ENCODE measurements around the gene CTSK. TPM values are rescaled to one million over a fixed set of nuclear protein-coding genes. Genes with fewer than 3 reads are reported as not detected.
A peak's percentile ranks its signal among the peaks of the same experiment; 100 is the strongest.
"Not testable (repeated sequence)": the region's sequence is repeated elsewhere in the genome, so short reads cannot be mapped to it uniquely, and the experiment has no call there.

The CTSK gene
- polyA plus RNA-seq, 2 donors = 5.7 to 11.1 TPM

DNA sequence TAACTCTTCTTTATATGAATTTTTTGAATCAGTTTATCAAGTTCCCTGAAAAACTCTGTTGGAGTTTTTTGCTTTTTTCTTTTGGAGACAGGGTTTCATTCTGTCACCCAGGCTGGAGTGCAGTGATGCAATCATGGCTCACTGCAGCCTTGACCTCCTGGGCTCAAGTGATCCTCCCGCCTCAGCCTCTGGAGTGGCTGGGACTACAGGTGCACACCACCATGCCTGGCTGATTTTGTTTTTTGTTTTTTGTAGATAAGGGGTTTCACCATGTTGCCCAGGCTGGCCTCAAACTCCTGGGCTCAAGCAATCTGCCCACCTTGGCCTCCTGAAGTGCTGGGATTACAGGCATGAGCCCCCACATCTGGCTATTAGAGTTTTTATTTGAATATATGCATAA, 40.4 kb downstream of the CTSK start:
- not testable (repeated sequence) for H3K9me3 ChIP-seq (ENCODE audit: control insufficient read depth in 2 of 2, insufficient read depth in 1 of 2, low read depth in 1 of 2, low read length in 1 of 2); H3K4me1 ChIP-seq (ENCODE audit: control insufficient read depth in 2 of 2, insufficient read depth in 2 of 2, low read length in 1 of 2); H3K27ac ChIP-seq (ENCODE audit: low read depth in 2 of 2, low read length in 1 of 2); H3K27me3 ChIP-seq (ENCODE audit: control insufficient read depth in 1 of 2, insufficient read depth in 2 of 2, low read length in 2 of 2); H3K36me3 ChIP-seq (ENCODE audit: control insufficient read depth in 2 of 2, insufficient read depth in 2 of 2, low read length in 1 of 2); H3K4me3 ChIP-seq (ENCODE audit: low read depth in 1 of 2, low read length in 2 of 2)
- 60 to 88% methylated on average over 1 of the region's 1 CpG for WGBS, 2 donors

GRCh38 chr1:150765977-150766301, 42.1 kb downstream of the CTSK start:
- not testable (repeated sequence) for H3K36me3 ChIP-seq (ENCODE audit: control insufficient read depth in 2 of 2, insufficient read depth in 2 of 2, low read length in 1 of 2); H3K27me3 ChIP-seq (ENCODE audit: control insufficient read depth in 1 of 2, insufficient read depth in 2 of 2, low read length in 2 of 2); H3K9me3 ChIP-seq (ENCODE audit: control insufficient read depth in 2 of 2, insufficient read depth in 1 of 2, low read depth in 1 of 2, low read length in 1 of 2); H3K4me1 ChIP-seq (ENCODE audit: control insufficient read depth in 2 of 2, insufficient read depth in 2 of 2, low read length in 1 of 2)
- Histone ChIP-seq H3K4me3 (ENCODE audit: low read depth in 1 of 2, low read length in 2 of 2) (peak overlapping the region in 1 of 2 donors; percentile 41), H3K27ac (ENCODE audit: low read depth in 2 of 2, low read length in 1 of 2) (peak overlapping the region; percentile 53 to 74)
- WGBS, 2 donors = 82 to 90% methylated on average over 1 of the region's 1 CpG

GRCh38 chr1:150765296-150765976, 42.6 kb downstream of the CTSK start, which contains the start of gene CTSS:
Gene CTSS, minus strand, starts transcription at chr1:150765778. Its CDS starts 1,015 bp downstream, at chr1:150764763.
- 7 to 10% methylated on average over 4 of the region's 4 CpGs for WGBS, 2 donors
- Histone ChIP-seq H3K27me3 (ENCODE audit: control insufficient read depth in 1 of 2, insufficient read depth in 2 of 2, low read length in 2 of 2) (no peaks in the 10 kb centered on the region), H3K36me3 (ENCODE audit: control insufficient read depth in 2 of 2, insufficient read depth in 2 of 2, low read length in 1 of 2) (no peaks in the 10 kb centered on the region), H3K4me1 (ENCODE audit: control insufficient read depth in 2 of 2, insufficient read depth in 2 of 2, low read length in 1 of 2) (no peaks in the 10 kb centered on the region), H3K4me3 (ENCODE audit: low read depth in 1 of 2, low read length in 2 of 2) (peak within 1 kb of the TSS in 1 of 2 donors; percentile 41), H3K9me3 (ENCODE audit: control insufficient read depth in 2 of 2, insufficient read depth in 1 of 2, low read depth in 1 of 2, low read length in 1 of 2) (no peaks in the 10 kb centered on the region), H3K27ac (ENCODE audit: low read depth in 2 of 2, low read length in 1 of 2) (peak within 1 kb of the TSS; percentile 60 to 74)

GRCh38 chr1:150764617-150765101, 43.4 kb downstream of the CTSK start:
- Histone ChIP-seq H3K27me3 (ENCODE audit: control insufficient read depth in 1 of 2, insufficient read depth in 2 of 2, low read length in 2 of 2) (no peaks in the 10 kb centered on the region), H3K4me3 (ENCODE audit: low read depth in 1 of 2, low read length in 2 of 2) (peak overlapping the region in 1 of 2 donors; percentile 11), H3K27ac (ENCODE audit: low read depth in 2 of 2, low read length in 1 of 2) (peak overlapping the region in 1 of 2 donors; percentile 60), H3K4me1 (ENCODE audit: control insufficient read depth in 2 of 2, insufficient read depth in 2 of 2, low read length in 1 of 2) (no peaks in the 10 kb centered on the region), H3K9me3 (ENCODE audit: control insufficient read depth in 2 of 2, insufficient read depth in 1 of 2, low read depth in 1 of 2, low read length in 1 of 2) (no peaks in the 10 kb centered on the region), H3K36me3 (ENCODE audit: control insufficient read depth in 2 of 2, insufficient read depth in 2 of 2, low read length in 1 of 2) (no peaks in the 10 kb centered on the region)
- WGBS, 2 donors = 20 to 32% methylated on average over 2 of the region's 2 CpGs

DNA sequence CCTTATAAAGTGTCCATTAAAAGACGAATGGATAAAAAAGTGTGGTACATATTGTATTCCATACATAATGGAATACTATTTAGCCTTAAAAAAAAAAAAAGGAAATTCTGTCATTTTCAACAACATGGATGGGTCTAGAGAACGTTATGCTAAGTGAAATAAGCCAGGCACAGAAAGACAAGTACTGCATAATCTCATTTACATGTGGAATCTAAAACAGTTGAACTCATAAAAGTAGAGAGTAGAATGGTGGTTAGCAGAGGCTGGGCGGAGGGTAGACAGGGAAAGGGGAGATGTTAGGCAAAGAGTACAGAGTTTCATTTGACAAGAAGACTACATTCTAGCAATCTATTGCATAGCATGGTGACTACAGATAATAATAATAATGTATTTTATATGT, 45.0 kb downstream of the CTSK start:
- Histone ChIP-seq H3K9me3 (ENCODE audit: control insufficient read depth in 2 of 2, insufficient read depth in 1 of 2, low read depth in 1 of 2, low read length in 1 of 2) (no peaks in the 10 kb centered on the region), H3K27ac (ENCODE audit: low read depth in 2 of 2, low read length in 1 of 2) (no peak overlapping the region), H3K27me3 (ENCODE audit: control insufficient read depth in 1 of 2, insufficient read depth in 2 of 2, low read length in 2 of 2) (no peaks in the 10 kb centered on the region), H3K4me3 (ENCODE audit: low read depth in 1 of 2, low read length in 2 of 2) (no peak overlapping the region), H3K4me1 (ENCODE audit: control insufficient read depth in 2 of 2, insufficient read depth in 2 of 2, low read length in 1 of 2) (no peaks in the 10 kb centered on the region), H3K36me3 (ENCODE audit: control insufficient read depth in 2 of 2, insufficient read depth in 2 of 2, low read length in 1 of 2) (no peaks in the 10 kb centered on the region)
- WGBS, 2 donors = 89 to 90% methylated on average over 3 of the region's 3 CpGs

GRCh38 chr1:150762552-150762951, 45.5 kb downstream of the CTSK start:
- Histone ChIP-seq H3K27ac (ENCODE audit: low read depth in 2 of 2, low read length in 1 of 2) (no peak overlapping the region), H3K4me1 (ENCODE audit: control insufficient read depth in 2 of 2, insufficient read depth in 2 of 2, low read length in 1 of 2) (no peaks in the 10 kb centered on the region), H3K4me3 (ENCODE audit: low read depth in 1 of 2, low read length in 2 of 2) (no peak overlapping the region), H3K9me3 (ENCODE audit: control insufficient read depth in 2 of 2, insufficient read depth in 1 of 2, low read depth in 1 of 2, low read length in 1 of 2) (no peaks in the 10 kb centered on the region), H3K36me3 (ENCODE audit: control insufficient read depth in 2 of 2, insufficient read depth in 2 of 2, low read length in 1 of 2) (no peaks in the 10 kb centered on the region), H3K27me3 (ENCODE audit: control insufficient read depth in 1 of 2, insufficient read depth in 2 of 2, low read length in 2 of 2) (no peaks in the 10 kb centered on the region)
- WGBS, 2 donors = 86 to 92% methylated on average over 2 of the region's 2 CpGs

DNA sequence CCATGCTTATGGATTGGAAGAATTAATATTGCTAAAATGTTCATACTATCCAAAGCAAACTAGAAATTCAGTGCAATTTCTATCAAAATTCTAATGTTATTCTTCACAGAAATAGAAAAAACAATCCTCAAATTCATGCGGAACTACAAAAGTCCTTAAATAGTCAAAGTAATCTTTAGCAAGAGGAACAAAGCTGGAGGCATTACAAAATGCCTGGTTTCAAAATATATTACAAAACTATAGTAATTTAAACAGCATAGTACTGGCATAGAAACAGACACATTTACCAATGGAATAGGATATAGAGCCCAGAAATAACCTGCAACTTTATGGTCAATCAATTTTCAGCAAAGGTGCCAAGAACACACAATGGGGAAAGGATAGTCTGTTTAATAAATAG, 46.3 kb downstream of the CTSK start:
- 94 to 95% methylated on average over 1 of the region's 1 CpG for WGBS, 2 donors
- Histone ChIP-seq H3K4me1 (ENCODE audit: control insufficient read depth in 2 of 2, insufficient read depth in 2 of 2, low read length in 1 of 2) (no peaks in the 10 kb centered on the region), H3K9me3 (ENCODE audit: control insufficient read depth in 2 of 2, insufficient read depth in 1 of 2, low read depth in 1 of 2, low read length in 1 of 2) (no peaks in the 10 kb centered on the region), H3K27ac (ENCODE audit: low read depth in 2 of 2, low read length in 1 of 2) (no peak overlapping the region), H3K27me3 (ENCODE audit: control insufficient read depth in 1 of 2, insufficient read depth in 2 of 2, low read length in 2 of 2) (no peaks in the 10 kb centered on the region), H3K4me3 (ENCODE audit: low read depth in 1 of 2, low read length in 2 of 2) (no peak overlapping the region), H3K36me3 (ENCODE audit: control insufficient read depth in 2 of 2, insufficient read depth in 2 of 2, low read length in 1 of 2) (no peaks in the 10 kb centered on the region)

DNA sequence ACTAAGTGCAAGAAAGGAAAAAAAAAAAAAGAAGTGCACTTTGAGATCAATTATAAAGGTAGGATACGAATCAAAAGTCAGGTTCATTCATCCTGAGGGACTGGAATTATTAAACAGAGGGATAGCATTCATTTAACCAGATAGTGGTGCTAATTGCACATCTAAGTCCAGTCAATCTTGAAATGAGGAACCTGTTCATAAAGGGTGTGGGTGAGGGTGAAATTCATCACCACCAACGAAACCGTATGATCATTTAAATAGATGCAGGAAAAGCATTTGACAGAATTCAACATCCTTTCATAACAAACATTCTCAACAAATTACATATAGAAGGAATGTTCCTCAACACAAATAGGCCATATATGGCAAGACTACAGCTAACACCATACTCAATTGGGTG, 48.0 kb downstream of the CTSK start:
- no peak overlapping the region for H3K27ac ChIP-seq (ENCODE audit: low read depth in 2 of 2, low read length in 1 of 2)
- no peaks in the 10 kb centered on the region for H3K27me3 ChIP-seq (ENCODE audit: control insufficient read depth in 1 of 2, insufficient read depth in 2 of 2, low read length in 2 of 2)
- no peaks in the 10 kb centered on the region for H3K9me3 ChIP-seq (ENCODE audit: control insufficient read depth in 2 of 2, insufficient read depth in 1 of 2, low read depth in 1 of 2, low read length in 1 of 2)
- no peaks in the 10 kb centered on the region for H3K36me3 ChIP-seq (ENCODE audit: control insufficient read depth in 2 of 2, insufficient read depth in 2 of 2, low read length in 1 of 2)
- no peak overlapping the region for H3K4me3 ChIP-seq (ENCODE audit: low read depth in 1 of 2, low read length in 2 of 2)
- 70 to 77% methylated on average over 3 of the region's 3 CpGs for WGBS, 2 donors
- no peaks in the 10 kb centered on the region for H3K4me1 ChIP-seq (ENCODE audit: control insufficient read depth in 2 of 2, insufficient read depth in 2 of 2, low read length in 1 of 2)

- no peaks in the 10 kb centered on the region for H3K9me3 ChIP-seq (ENCODE audit: control insufficient read depth in 2 of 2, insufficient read depth in 1 of 2, low read depth in 1 of 2, low read length in 1 of 2)
- H3K4me3 ChIP-seq (ENCODE audit: low read depth in 1 of 2, low read length in 2 of 2) = no peak overlapping the region
- WGBS, 2 donors = 70 to 95% methylated on average over 2 of the region's 2 CpGs
- H3K36me3 ChIP-seq (ENCODE audit: control insufficient read depth in 2 of 2, insufficient read depth in 2 of 2, low read length in 1 of 2) = peaks cover 0 to 4% of the 10 kb centered on the region in 2 donors
- no peaks in the 10 kb centered on the region for H3K27me3 ChIP-seq (ENCODE audit: control insufficient read depth in 1 of 2, insufficient read depth in 2 of 2, low read length in 2 of 2)
- H3K4me1 ChIP-seq (ENCODE audit: control insufficient read depth in 2 of 2, insufficient read depth in 2 of 2, low read length in 1 of 2) = no peaks in the 10 kb centered on the region
- H3K27ac ChIP-seq (ENCODE audit: low read depth in 2 of 2, low read length in 1 of 2) = no peak overlapping the region
Measured at GRCh38 chr1:150753416-150753815, 54.6 kb downstream of the CTSK start.

GRCh38 chr1:150751443-150751842, 56.6 kb downstream of the CTSK start:
- Histone ChIP-seq H3K27me3 (ENCODE audit: control insufficient read depth in 1 of 2, insufficient read depth in 2 of 2, low read length in 2 of 2) (no peaks in the 10 kb centered on the region), H3K4me1 (ENCODE audit: control insufficient read depth in 2 of 2, insufficient read depth in 2 of 2, low read length in 1 of 2) (no peaks in the 10 kb centered on the region), H3K27ac (ENCODE audit: low read depth in 2 of 2, low read length in 1 of 2) (no peak overlapping the region), H3K4me3 (ENCODE audit: low read depth in 1 of 2, low read length in 2 of 2) (no peak overlapping the region), H3K36me3 (ENCODE audit: control insufficient read depth in 2 of 2, insufficient read depth in 2 of 2, low read length in 1 of 2) (peaks cover 0 to 4% of the 10 kb centered on the region in 2 donors), H3K9me3 (ENCODE audit: control insufficient read depth in 2 of 2, insufficient read depth in 1 of 2, low read depth in 1 of 2, low read length in 1 of 2) (no peaks in the 10 kb centered on the region)
- WGBS, 2 donors = 88 to 94% methylated on average over 6 of the region's 6 CpGs
